ENCODE data around the gene ACYP2.
"Not testable (repeated sequence)": the region's sequence is repeated elsewhere in the genome, so short reads cannot be mapped to it uniquely, and the experiment has no call there.

The ACYP2 gene

DNA sequence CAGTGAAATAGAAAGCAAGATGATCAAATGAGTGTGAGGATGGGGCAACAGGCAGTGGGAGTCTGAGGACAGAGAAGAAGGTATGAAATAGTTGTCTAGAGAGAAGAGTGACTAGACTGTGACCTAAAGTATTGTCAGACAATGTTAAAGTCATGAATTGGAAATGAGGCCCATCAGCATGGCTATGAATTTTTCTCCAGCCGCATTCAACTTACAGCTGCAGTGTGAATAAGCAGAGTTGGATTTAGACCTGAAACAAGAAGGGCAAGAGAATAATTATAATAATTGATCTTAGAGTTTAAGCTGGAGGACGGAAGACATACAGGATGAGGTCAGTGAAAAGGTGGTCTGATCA is 144.8 kb downstream of the ACYP2 start:
- H3K27ac ChIP-seq: no peak overlapping the region
- H3K9ac ChIP-seq: no peak overlapping the region
- no peak overlapping the region for H3K4me2 ChIP-seq
- no peaks in the 10 kb centered on the region for H3K27me3 ChIP-seq
- H3K4me1 ChIP-seq: no peaks in the 10 kb centered on the region
- TF ChIP-seq Cebpa-rat (IDR thresholded peaks at IDR 0.05): no peak
- H3K4me3 ChIP-seq: no peak overlapping the region
- H4K20me1 ChIP-seq: no peaks in the 10 kb centered on the region
- peaks cover 5 to 33% (median 14%) of the 10 kb centered on the region in 11 experiments; a peak in 20 of 22 replicates for H3K9me3 ChIP-seq (replicated peaks in 1 of 11)
- H3K36me3 ChIP-seq: peaks cover 0 to 7% (median 0%) of the 10 kb centered on the region in 11 experiments; a peak in 2 of 22 replicates

DNA sequence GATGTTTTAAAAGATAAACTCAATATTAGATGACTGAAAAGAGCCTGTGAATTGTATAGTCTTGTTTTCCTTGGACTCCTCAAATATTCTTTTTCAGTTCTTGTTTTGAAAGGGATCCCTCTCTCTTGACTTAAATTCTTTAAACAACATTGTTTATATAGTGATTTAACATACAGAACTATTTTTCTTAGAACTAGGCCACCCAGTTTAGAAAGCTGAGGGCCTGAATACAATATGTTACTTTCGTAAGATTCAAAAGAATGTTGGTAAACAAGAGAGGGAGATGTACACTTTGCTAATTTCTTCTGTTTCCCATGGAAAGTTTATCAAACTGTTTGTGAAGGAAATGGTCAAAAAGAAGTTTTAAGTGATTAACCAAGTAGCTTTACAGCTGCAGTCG is 146.1 kb downstream of the ACYP2 start:
- Histone ChIP-seq H3K9ac (no peak overlapping the region), H3K9me3 (replicated peaks in 1 of 11) (peaks cover 7 to 25% (median 10%) of the 10 kb centered on the region in 11 experiments; a peak in 17 of 22 replicates), H3K36me3 (no peaks in the 10 kb centered on the region; a peak in 1 of 22 replicates), H3K27me3 (no peaks in the 10 kb centered on the region), H3K27ac (no peak overlapping the region), H3K4me3 (no peak overlapping the region), H3K4me1 (no peaks in the 10 kb centered on the region), H3K4me2 (no peak overlapping the region), H4K20me1 (no peaks in the 10 kb centered on the region)
- TF ChIP-seq Cebpa-rat (IDR thresholded peaks at IDR 0.05): no peak

DNA sequence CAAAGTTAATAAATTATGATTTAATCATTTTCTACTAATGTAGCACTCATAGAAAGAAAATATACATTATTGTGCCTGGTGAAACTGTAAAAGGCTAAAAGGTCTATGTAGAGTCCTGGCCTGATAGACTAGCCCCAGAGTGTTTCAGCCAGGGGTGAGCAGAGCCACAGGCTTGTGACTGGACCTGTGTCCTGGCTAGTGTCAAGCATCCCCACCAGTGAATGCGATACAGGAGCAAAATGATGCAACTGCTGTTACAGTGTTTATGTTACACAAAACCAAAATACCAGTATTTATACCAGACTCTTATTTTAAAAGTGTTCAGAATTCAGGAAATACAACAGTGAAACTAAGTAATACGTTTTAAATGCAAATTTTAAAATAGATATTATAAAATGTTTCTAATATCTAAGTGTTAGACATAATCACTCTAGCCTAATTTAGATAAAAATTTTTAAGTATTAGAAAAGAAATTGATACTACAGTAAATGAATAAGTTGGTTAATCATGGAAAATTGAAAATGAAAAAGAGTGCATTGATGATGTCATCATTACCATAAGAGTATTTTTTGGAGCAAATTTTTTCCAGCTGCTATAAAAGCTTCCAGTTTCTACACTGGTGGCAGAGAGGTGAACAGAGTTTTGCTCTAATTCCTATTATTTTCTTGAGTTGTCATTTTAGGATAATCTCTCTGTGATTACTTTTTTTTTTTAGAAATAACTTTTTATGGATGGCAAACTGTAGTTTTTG is 146.8 kb downstream of the ACYP2 start:
- no peaks in the 10 kb centered on the region for H4K20me1 ChIP-seq
- no peaks in the 10 kb centered on the region for H3K27me3 ChIP-seq
- no peak for TF ChIP-seq Cebpa-rat (IDR thresholded peaks at IDR 0.05)
- H3K4me1 ChIP-seq: no peaks in the 10 kb centered on the region
- peaks cover 7 to 22% (median 10%) of the 10 kb centered on the region in 11 experiments; a peak in 17 of 22 replicates for H3K9me3 ChIP-seq (replicated peaks in 1 of 11)
- no peak overlapping the region for H3K27ac ChIP-seq
- H3K9ac ChIP-seq: no peak overlapping the region
- no peak overlapping the region for H3K4me2 ChIP-seq
- H3K36me3 ChIP-seq: no peaks in the 10 kb centered on the region; a peak in 1 of 22 replicates
- no peak overlapping the region for H3K4me3 ChIP-seq

DNA sequence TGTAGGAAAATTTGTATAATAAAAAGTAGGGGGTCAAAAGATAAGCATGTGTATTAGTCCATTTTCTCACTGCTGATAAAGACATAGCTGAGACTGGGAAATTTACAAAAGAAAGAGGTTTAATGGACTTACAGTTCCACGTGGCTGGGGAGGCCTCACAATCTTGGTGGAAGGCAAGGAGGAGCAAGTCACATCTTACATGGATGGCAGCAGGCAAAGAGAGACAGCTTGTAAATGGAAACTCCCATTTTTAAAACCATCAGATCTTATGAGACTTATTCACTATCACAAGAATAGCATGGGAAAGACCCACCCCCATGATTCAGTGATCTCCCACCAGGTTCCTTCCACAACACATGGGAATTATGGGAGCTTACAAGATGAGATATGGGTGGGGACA is 149.7 kb downstream of the ACYP2 start:
- peaks cover 7 to 22% (median 10%) of the 10 kb centered on the region in 11 experiments; a peak in 17 of 22 replicates for H3K9me3 ChIP-seq (replicated peaks in 1 of 11)
- not testable (repeated sequence) for H4K20me1 ChIP-seq, H3K4me1 ChIP-seq

DNA sequence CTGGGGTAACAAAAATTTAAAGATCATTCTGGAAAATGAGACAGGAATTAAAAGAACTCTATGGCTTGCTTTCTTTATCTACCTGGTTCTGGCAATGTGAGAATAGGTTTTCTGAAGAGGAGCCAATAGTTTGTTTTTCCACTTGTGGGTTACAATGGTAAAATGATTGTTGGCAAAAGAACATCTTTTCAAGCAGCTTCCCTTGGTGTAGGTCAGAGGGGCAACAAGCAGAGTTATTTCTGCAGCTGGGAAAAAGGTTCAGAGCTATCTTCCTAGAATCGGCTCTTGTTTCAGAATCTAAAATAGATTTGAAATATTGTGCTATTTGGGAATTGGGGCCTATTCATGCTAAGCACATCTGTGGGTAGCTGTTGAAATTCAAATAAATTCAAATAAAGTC is 152.2 kb downstream of the ACYP2 start:
- peaks cover 7 to 22% (median 10%) of the 10 kb centered on the region in 11 experiments; a peak in 17 of 22 replicates for H3K9me3 ChIP-seq (replicated peaks in 1 of 11)
- no peaks in the 10 kb centered on the region for H3K27me3 ChIP-seq
- 0 out of 20 replicates have a peak, but pooled peaks cover 0 to 3% (median 0%) of the 10 kb centered on the region in 10 experiments for H3K4me1 ChIP-seq
- no peak overlapping the region for H3K9ac ChIP-seq
- no peak overlapping the region for H3K4me2 ChIP-seq
- no peaks in the 10 kb centered on the region; a peak in 1 of 22 replicates for H3K36me3 ChIP-seq
- no peaks in the 10 kb centered on the region for H4K20me1 ChIP-seq
- H3K27ac ChIP-seq: no peak overlapping the region
- no peak for TF ChIP-seq Cebpa-rat (IDR thresholded peaks at IDR 0.05)
- no peak overlapping the region for H3K4me3 ChIP-seq

More for the DNA sequence above, 149.7 kb downstream of the ACYP2 start:
- H3K4me3 ChIP-seq, H3K9ac ChIP-seq, H3K27me3 ChIP-seq, H3K36me3 ChIP-seq, H3K4me2 ChIP-seq, H3K27ac ChIP-seq: not testable (repeated sequence)

DNA sequence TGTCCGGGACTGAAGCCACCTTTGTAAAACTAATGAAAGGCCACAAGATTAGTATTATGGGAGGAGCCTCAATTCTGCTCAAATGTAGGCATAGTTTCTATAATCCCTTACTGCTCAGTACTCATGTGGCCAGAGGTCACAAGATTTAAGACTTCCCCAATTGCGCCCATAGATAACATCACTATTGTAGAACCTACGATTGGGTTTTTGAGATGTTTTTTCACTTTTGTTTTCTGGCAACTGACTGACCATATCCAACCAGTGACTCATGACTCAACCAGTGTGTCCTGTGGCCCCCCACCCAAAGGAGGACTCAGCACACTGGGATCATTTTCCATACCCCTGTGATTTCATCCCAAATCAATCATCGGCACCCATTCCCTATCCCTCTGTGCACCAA is 155.8 kb downstream of the ACYP2 start:
- H3K4me3 ChIP-seq: no peak overlapping the region
- H3K9ac ChIP-seq: no peak overlapping the region
- H3K27me3 ChIP-seq: no peaks in the 10 kb centered on the region
- H3K4me2 ChIP-seq: no peak overlapping the region
- no peak for TF ChIP-seq Cebpa-rat (IDR thresholded peaks at IDR 0.05)
- peaks cover 0 to 8% (median 0%) of the 10 kb centered on the region in 11 experiments; a peak in 4 of 22 replicates for H3K36me3 ChIP-seq
- 0 out of 20 replicates have a peak, but pooled peaks cover 0 to 3% (median 0%) of the 10 kb centered on the region in 10 experiments for H3K4me1 ChIP-seq
- H3K27ac ChIP-seq: no peak overlapping the region
- H3K9me3 ChIP-seq (replicated peaks in 1 of 11): peaks cover 0 to 11% (median 10%) of the 10 kb centered on the region in 11 experiments; a peak in 16 of 22 replicates
- H4K20me1 ChIP-seq: no peaks in the 10 kb centered on the region

DNA sequence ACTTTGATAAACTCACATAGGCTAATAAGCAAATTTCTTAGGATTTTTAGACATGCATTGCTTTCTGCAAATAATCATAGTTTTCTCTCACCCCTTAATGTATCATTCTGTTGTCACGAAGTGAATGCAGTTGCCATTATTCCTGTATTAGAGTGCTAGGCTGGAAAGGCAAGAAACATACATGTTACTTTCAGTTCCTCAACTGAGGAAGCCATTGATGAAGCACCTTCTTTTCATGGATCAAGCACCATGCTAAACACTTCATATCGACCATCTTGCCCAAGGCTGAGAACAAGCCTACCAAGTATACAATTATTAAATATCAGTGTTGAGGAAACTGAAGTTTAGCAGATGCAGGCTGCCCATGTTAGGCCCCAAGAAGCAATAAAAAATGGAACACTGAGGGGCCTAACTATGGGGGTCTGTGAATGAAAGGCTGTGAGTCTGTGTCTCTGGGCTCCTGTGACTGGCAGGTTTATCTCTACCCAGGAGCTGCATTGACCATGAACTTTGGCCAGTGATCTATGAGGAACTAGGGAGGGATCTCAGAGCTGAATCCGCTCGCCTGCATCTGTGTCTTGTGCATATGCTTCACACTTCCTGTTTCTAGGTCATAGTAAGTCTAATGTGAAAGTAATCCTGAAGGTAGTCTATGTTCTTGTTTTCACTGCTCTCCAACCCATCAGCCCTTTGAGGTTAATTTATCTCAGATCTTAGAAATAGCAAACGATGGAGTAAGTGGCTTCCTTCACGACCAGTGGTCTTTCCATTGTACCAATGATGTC is 156.6 kb downstream of the ACYP2 start:
- peaks cover 0 to 11% (median 10%) of the 10 kb centered on the region in 11 experiments; a peak in 16 of 22 replicates for H3K9me3 ChIP-seq (replicated peaks in 1 of 11)
- H3K4me2 ChIP-seq: no peak overlapping the region
- no peak overlapping the region for H3K9ac ChIP-seq
- H3K27me3 ChIP-seq: no peaks in the 10 kb centered on the region
- H3K4me1 ChIP-seq: 0 out of 20 replicates have a peak, but pooled peaks cover 0 to 3% (median 0%) of the 10 kb centered on the region in 10 experiments
- H3K36me3 ChIP-seq: peaks cover 0 to 8% (median 0%) of the 10 kb centered on the region in 11 experiments; a peak in 4 of 22 replicates
- TF ChIP-seq Cebpa-rat (IDR thresholded peaks at IDR 0.05): no peak
- H3K27ac ChIP-seq: no peak overlapping the region
- H4K20me1 ChIP-seq: no peaks in the 10 kb centered on the region
- no peak overlapping the region for H3K4me3 ChIP-seq

DNA sequence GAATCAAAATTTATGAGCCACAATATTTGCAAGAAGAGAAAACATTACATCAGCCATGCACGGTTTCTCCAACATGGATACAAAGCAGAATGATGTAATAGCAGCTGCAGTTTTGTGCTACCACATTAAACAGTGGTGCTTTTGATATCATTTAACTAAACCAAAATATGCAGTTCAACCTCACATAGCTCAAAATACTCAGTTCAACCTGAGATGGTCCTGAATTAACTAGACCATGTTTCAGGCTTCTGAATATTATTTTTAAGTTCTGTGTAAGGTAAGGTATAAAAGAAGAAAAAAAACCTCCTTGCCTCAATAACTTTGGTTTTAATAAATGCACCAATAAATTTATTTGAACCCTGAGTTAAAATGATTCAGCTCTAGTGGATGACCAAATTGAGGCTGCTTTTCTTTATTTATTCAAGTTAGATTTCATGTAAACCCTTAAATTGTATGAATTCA is 159.4 kb downstream of the ACYP2 start:
- Histone ChIP-seq H3K4me2 (no peak overlapping the region), H3K9me3 (replicated peaks in 1 of 11) (peaks cover 0 to 11% (median 10%) of the 10 kb centered on the region in 11 experiments; a peak in 16 of 22 replicates), H3K4me3 (no peak overlapping the region), H4K20me1 (no peaks in the 10 kb centered on the region), H3K27ac (no peak overlapping the region; a peak in 1 of 22 replicates), H3K36me3 (peaks cover 0 to 8% (median 0%) of the 10 kb centered on the region in 11 experiments; a peak in 4 of 22 replicates), H3K27me3 (no peaks in the 10 kb centered on the region), H3K4me1 (0 out of 20 replicates have a peak, but pooled peaks cover 0 to 3% (median 0%) of the 10 kb centered on the region in 10 experiments), H3K9ac (no peak overlapping the region)
- no peak for TF ChIP-seq Cebpa-rat (IDR thresholded peaks at IDR 0.05)

DNA sequence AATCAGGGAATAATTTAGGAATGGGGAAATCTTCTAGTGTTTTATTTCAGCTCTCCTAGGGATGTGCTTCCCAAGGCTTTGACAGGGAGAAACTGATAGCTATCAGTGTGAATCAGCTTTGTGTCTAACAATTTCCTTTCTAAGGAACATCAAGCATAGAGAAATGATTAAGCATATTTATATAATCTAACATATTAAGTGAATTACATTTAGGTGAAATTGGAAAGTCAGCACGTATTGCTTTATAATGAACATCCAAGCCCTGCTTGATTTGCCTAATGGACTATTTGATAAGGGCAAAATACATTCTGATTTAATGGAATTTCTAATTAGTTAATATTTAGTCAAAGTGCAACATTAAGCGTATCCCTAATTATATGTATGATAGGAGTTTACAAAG is 160.1 kb downstream of the ACYP2 start:
- H3K9ac ChIP-seq: no peak overlapping the region
- H3K27me3 ChIP-seq: no peaks in the 10 kb centered on the region
- H3K4me3 ChIP-seq: no peak overlapping the region
- H4K20me1 ChIP-seq: no peaks in the 10 kb centered on the region
- no peak overlapping the region for H3K4me2 ChIP-seq
- H3K4me1 ChIP-seq: 0 out of 20 replicates have a peak, but pooled peaks cover 0 to 3% (median 0%) of the 10 kb centered on the region in 10 experiments
- H3K9me3 ChIP-seq (replicated peaks in 1 of 11): peaks cover 0 to 11% (median 10%) of the 10 kb centered on the region in 11 experiments; a peak in 16 of 22 replicates
- peaks cover 0 to 8% (median 0%) of the 10 kb centered on the region in 11 experiments; a peak in 4 of 22 replicates for H3K36me3 ChIP-seq
- TF ChIP-seq Cebpa-rat (IDR thresholded peaks at IDR 0.05): no peak
- H3K27ac ChIP-seq: no peak overlapping the region; a peak in 1 of 22 replicates
